Psoas muscle (tissue), 8 donors: Measurements from ENCODE around the gene PAN3. TPM values are rescaled to one million over a fixed set of nuclear protein-coding genes. Genes with fewer than 3 reads are reported as not detected.

Experiments
- ATAC-seq, 4 donors: fragments of 200-7000 bp; cut with Tn5 transposase; one replicate each; pipeline ENCODE4 v1.9.1; 2020; ENCODE audit warnings: moderate library complexity in 3 of 4, mild to moderate bottlenecking in 2 of 4
- DNase-seq, 2 donors: peaks; one replicate each; pipeline ENCODE4 v3.0.0-alpha.2; 2020
- H3K27ac ChIP-seq: fragments of 200-600 bp; one replicate; pipeline ENCODE4 v1.8.0; 2022
- H3K27me3 ChIP-seq, 3 donors: fragments of 200-600 bp in 1 of 3; one replicate each; pipeline versions ENCODE4 v1.6.1 to v1.8.0; 2013 to 2022; ENCODE audit warnings: low read length in 2 of 3, mild to moderate bottlenecking in 2 of 3, moderate library complexity in 1 of 3; ENCODE audit not compliant: insufficient read depth in 3 of 3
- H3K36me3 ChIP-seq, 2 donors: fragments of 200-600 bp in 1 of 2; one replicate each; pipeline versions ENCODE4 v1.6.1 to v1.8.0; 2013 to 2022; ENCODE audit warnings: low read depth in 1 of 2, mild to moderate bottlenecking in 1 of 2, moderate library complexity in 1 of 2; ENCODE audit not compliant: insufficient read depth in 1 of 2
- H3K4me1 ChIP-seq: fragments of 200-600 bp; one replicate; pipeline ENCODE4 v1.8.0; 2022
- H3K4me3 ChIP-seq: fragments of 200-600 bp; one replicate; pipeline ENCODE4 v1.8.0; 2022; ENCODE audit warnings: mild to moderate bottlenecking
- H3K9me3 ChIP-seq: fragments of 200-600 bp; one replicate; pipeline ENCODE4 v1.8.0; 2022
- CTCF ChIP-seq: fragments of 200-600 bp; IDR thresholded peaks from one replicate; pipeline ENCODE4 v1.8.0; 2022; ENCODE audit warnings: antibody characterized with exemption
- WGBS, 3 donors: extraction: QIAGEN DNeasy Blood & Tissue Kit; methylation state at CpG; one replicate each; pipeline versions ENCODE4 v1.1.6 to v1.1.7; 2013; 5-methylcytosine and 5-hydroxymethylcytosine counted together
- intact Hi-C, 2 donors: fragments of 100-400 bp; cut with DNase I; formaldehyde crosslinking; loops; one replicate each; pipeline versions ENCODE4 v1.11.0 to v1.14.2; 2022
- polyA plus RNA-seq, 3 donors: library from polyadenylated mRNA; stranded (reverse); fragments of 200-250 nt; gene quantifications; one replicate each; pipeline ENCODE4 v1.2.3, GENCODE V29; 2013
- total RNA-seq, 4 donors: library from RNA; stranded (reverse); fragmentation: NEBNext Ultra II Directional in 2 of 4; extraction: Animal tissue kit (Norgen Biotek cat#: 25700) in 2 of 4; gene quantifications; one replicate each; pipeline versions ENCODE4 v1.2.1 to v1.2.4, GENCODE V29; 2021 to 2023
- donor health status: healthy with polysubstance abuse.
- donor health status: DM: no; HTN: no; CAD: no; lungs with moderate emphysema.
- donor health status: Bipolar disorder and iron deficiency.
- donor health status: healthy.
- donor health status: DM: yes; HTN: yes; CAD: no.
- donor health status: DM: no; HTN: no; CAD: no.
- donor health status: DM: no; HTN: no; CAD: no.
- donor health status: DM: yes; HTN: yes; CAD: no.

Gene PAN3
- total and polyA plus RNA-seq, 7 donors: 2.3 to 9.0 (median 5.9) TPM

GRCh38 chr13:28322256-28322905 is 184.0 kb downstream of the PAN3 start:
- intact Hi-C loops: loop anchor here (10.0 kb wide), 2 partner anchors 312 to 472 kb away; no protein-coding TSS in a partner anchor
- H3K4me1 ChIP-seq: peaks cover 4% of the 10 kb centered on the region
- TF ChIP-seq CTCF: no peak
- H3K27ac ChIP-seq: no peak overlapping the region
- DNase-seq (no peak), ATAC-seq (no peak)
- no peak overlapping the region for H3K4me3 ChIP-seq
- 72 to 79% (median 76%) methylated on average over 11 of the region's 11 CpGs for whole genome bisulfite sequencing, 3 donors
- no peaks in the 10 kb centered on the region for H3K36me3 ChIP-seq
- no peaks in the 10 kb centered on the region for H3K27me3 ChIP-seq
- no peaks in the 10 kb centered on the region for H3K9me3 ChIP-seq

- Histone ChIP-seq H3K27ac (no peak overlapping the region), H3K27me3 (no peaks in the 10 kb centered on the region), H3K9me3 (no peaks in the 10 kb centered on the region), H3K4me1 (peaks cover 4% of the 10 kb centered on the region), H3K4me3 (no peak overlapping the region), H3K36me3 (no peaks in the 10 kb centered on the region)
- DNase-seq (no peak), ATAC-seq (peak in 3 of 4 donors; percentile 32 to 70 (median 70))
- intact Hi-C loops: loop anchor here (2.0 to 10.0 kb wide), 3 partner anchors 311 to 473 kb away; no protein-coding TSS in a partner anchor
- TF ChIP-seq CTCF: peak; percentile 65
- WGBS, 3 donors: 36 to 41% (median 41%) methylated on average over 4 of the region's 4 CpGs
Observed at GRCh38 chr13:28324181-28324789, 185.9 kb downstream of the PAN3 start.

GRCh38 chr13:28325022-28325421 is 186.7 kb downstream of the PAN3 start:
- no peak for DNase-seq
- peaks cover 4% of the 10 kb centered on the region for H3K4me1 ChIP-seq
- TF ChIP-seq CTCF: no peak
- no peak overlapping the region for H3K27ac ChIP-seq
- no peaks in the 10 kb centered on the region for H3K27me3 ChIP-seq
- H3K36me3 ChIP-seq: no peaks in the 10 kb centered on the region
- intact Hi-C loops: loop anchor here (2.0 to 10.0 kb wide), 3 partner anchors 310 to 472 kb away; no protein-coding TSS in a partner anchor
- H3K9me3 ChIP-seq: no peaks in the 10 kb centered on the region
- 18 to 21% (median 19%) methylated on average over 2 of the region's 2 CpGs for WGBS, 3 donors
- ATAC-seq: no peak
- H3K4me3 ChIP-seq: no peak overlapping the region

- Histone ChIP-seq H3K9me3 (no peaks in the 10 kb centered on the region), H3K36me3 (no peaks in the 10 kb centered on the region), H3K4me1 (peaks cover 4% of the 10 kb centered on the region), H3K27ac (no peak overlapping the region), H3K4me3 (no peak overlapping the region), H3K27me3 (no peaks in the 10 kb centered on the region)
- intact Hi-C loops: loop anchor here (10.0 kb wide), 2 partner anchors 309 to 469 kb away; no protein-coding TSS in a partner anchor
- 82 to 86% (median 83%) methylated on average over 2 of the region's 2 CpGs for WGBS, 3 donors
- DNase-seq (no peak), ATAC-seq (no peak)
- TF ChIP-seq CTCF: no peak
Observed at GRCh38 chr13:28326056-28326455, 187.7 kb downstream of the PAN3 start.
